Measurements from ENCODE around the gene AIM2.

Gene AIM2

DNA sequence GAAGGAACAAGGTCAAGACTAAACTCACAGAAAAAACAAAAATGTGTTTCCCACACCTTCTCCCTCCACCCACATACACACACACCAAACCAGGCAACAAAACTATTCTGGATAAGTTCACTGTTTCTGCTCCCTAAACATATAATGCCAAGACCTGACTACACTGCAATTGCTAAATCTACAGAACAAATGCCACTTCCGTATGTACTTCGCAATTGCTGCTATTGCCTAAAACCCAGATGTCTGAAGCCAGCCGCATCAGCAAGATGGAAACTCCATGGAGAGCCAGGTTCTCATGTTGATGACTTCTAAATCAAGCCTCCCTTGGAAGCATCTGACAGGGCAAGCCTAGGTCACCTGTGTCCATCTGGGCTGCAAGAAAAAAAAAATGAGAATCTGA lies 8.3 kb upstream of the AIM2 start:
- H3K27ac ChIP-seq (ENCODE audit: low read depth, low read length): no peak overlapping the region
- H3K9me2 ChIP-seq (replicated peaks; ENCODE audit: insufficient read depth, low read length): no peaks in the 10 kb centered on the region
- no peaks in the 10 kb centered on the region for H3K27me3 ChIP-seq (ENCODE audit: low read length)
- H3K9me3 ChIP-seq (ENCODE audit: insufficient read depth, low read length): no peaks in the 10 kb centered on the region
- no peaks in the 10 kb centered on the region for H4K20me1 ChIP-seq (ENCODE audit: low read depth, low read length)
- no peak overlapping the region for H3K4me2 ChIP-seq (ENCODE audit: low read depth, low read length, poor library complexity, severe bottlenecking)
- H3F3A ChIP-seq (ENCODE audit: insufficient read depth): no peaks in the 10 kb centered on the region
- no peaks in the 10 kb centered on the region for H3K79me2 ChIP-seq (ENCODE audit: insufficient read depth, low read length)
- H3K9ac ChIP-seq (ENCODE audit: low read length): no peak overlapping the region
- no peak overlapping the region for H3K4me3 ChIP-seq (ENCODE audit: insufficient read depth, low read length, poor library complexity, severe bottlenecking)
- H3K36me3 ChIP-seq (ENCODE audit: low read length): no peaks in the 10 kb centered on the region
- TF ChIP-seq EZH2phosphoT487 (conservative IDR thresholded peaks at IDR 0.05; ENCODE audit: low read length): no peak
- no peak for TF ChIP-seq CTCF (IDR thresholded peaks at IDR 0.05; ENCODE audit: insufficient read depth, low read length, poor library complexity, severe bottlenecking)
- H2AFZ ChIP-seq (ENCODE audit: low read depth, low read length, severe bottlenecking): no peak overlapping the region

DNA sequence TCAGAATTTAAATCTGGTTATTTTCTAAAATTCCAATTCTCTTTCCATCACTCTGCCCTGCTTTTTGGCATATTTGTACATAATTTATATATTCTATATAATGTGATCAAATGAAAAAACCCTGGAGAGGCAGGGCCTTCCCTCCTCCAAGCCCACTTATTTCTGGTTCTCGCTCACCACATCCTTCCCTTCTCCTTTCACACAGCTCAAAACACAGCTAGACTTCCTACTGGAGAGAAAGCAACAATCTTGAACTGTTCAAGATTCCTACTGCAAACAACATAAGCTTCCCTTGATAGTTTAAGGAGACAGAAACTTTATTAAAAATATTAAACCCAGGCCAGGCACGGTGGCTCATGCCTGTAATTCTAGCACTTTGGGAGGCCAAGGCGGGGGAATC lies 7.6 kb upstream of the AIM2 start:
- H3K9ac ChIP-seq (ENCODE audit: low read length): no peak overlapping the region
- no peak overlapping the region for H3K4me2 ChIP-seq (ENCODE audit: low read depth, low read length, poor library complexity, severe bottlenecking)
- no peaks in the 10 kb centered on the region for H3K9me3 ChIP-seq (ENCODE audit: insufficient read depth, low read length)
- H2AFZ ChIP-seq (ENCODE audit: low read depth, low read length, severe bottlenecking): no peak overlapping the region
- H3K27ac ChIP-seq (ENCODE audit: low read depth, low read length): no peak overlapping the region
- no peaks in the 10 kb centered on the region for H3K9me2 ChIP-seq (replicated peaks; ENCODE audit: insufficient read depth, low read length)
- no peaks in the 10 kb centered on the region for H3K27me3 ChIP-seq (ENCODE audit: low read length)
- no peaks in the 10 kb centered on the region for H3K79me2 ChIP-seq (ENCODE audit: insufficient read depth, low read length)
- no peak for TF ChIP-seq EZH2phosphoT487 (conservative IDR thresholded peaks at IDR 0.05; ENCODE audit: low read length)
- H3K4me3 ChIP-seq (ENCODE audit: insufficient read depth, low read length, poor library complexity, severe bottlenecking): no peak overlapping the region
- H3K36me3 ChIP-seq (ENCODE audit: low read length): no peaks in the 10 kb centered on the region
- no peaks in the 10 kb centered on the region for H3F3A ChIP-seq (ENCODE audit: insufficient read depth)
- no peaks in the 10 kb centered on the region for H4K20me1 ChIP-seq (ENCODE audit: low read depth, low read length)

DNA sequence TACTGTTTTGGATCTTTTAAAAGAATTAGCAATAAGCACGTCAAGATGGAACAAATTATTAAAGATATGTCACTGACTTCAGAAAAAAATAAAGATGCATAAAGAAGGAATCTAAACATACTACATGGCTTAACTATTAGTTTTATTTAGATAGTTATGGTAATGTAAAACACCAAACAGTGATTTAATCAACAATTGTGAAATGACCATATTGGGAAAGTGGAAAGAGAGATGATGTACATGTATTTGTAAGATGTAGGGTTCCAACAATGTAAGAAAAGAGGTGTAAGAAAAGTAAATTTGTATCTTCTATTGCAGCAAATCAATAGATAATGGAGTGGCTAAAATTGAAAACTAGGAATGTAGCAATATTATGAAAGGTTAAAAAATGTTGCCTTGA lies 6.4 kb upstream of the AIM2 start:
- peaks cover 3% of the 10 kb centered on the region; the same call in 1 of the 2 replicates for H3F3A ChIP-seq (ENCODE audit: insufficient read depth)
- no peak overlapping the region for H3K9ac ChIP-seq (ENCODE audit: low read length)
- TF ChIP-seq CTCF (IDR thresholded peaks at IDR 0.05; ENCODE audit: insufficient read depth, low read length, poor library complexity, severe bottlenecking): no peak
- no peak for TF ChIP-seq EZH2phosphoT487 (conservative IDR thresholded peaks at IDR 0.05; ENCODE audit: low read length)
- no peak overlapping the region for H3K4me2 ChIP-seq (ENCODE audit: low read depth, low read length, poor library complexity, severe bottlenecking)
- H3K36me3 ChIP-seq (ENCODE audit: low read length): no peaks in the 10 kb centered on the region
- H2AFZ ChIP-seq (ENCODE audit: low read depth, low read length, severe bottlenecking): no peak overlapping the region
- no peaks in the 10 kb centered on the region for H4K20me1 ChIP-seq (ENCODE audit: low read depth, low read length)
- no peaks in the 10 kb centered on the region for H3K9me3 ChIP-seq (ENCODE audit: insufficient read depth, low read length)
- H3K9me2 ChIP-seq (replicated peaks; ENCODE audit: insufficient read depth, low read length): no peaks in the 10 kb centered on the region
- no peaks in the 10 kb centered on the region for H3K27me3 ChIP-seq (ENCODE audit: low read length)
- no peaks in the 10 kb centered on the region for H3K79me2 ChIP-seq (ENCODE audit: insufficient read depth, low read length)
- no peak overlapping the region for H3K27ac ChIP-seq (ENCODE audit: low read depth, low read length)
- no peak overlapping the region for H3K4me3 ChIP-seq (ENCODE audit: insufficient read depth, low read length, poor library complexity, severe bottlenecking)

- Histone ChIP-seq H2AFZ (ENCODE audit: low read depth, low read length, severe bottlenecking) (no peak overlapping the region), H3K4me3 (ENCODE audit: insufficient read depth, low read length, poor library complexity, severe bottlenecking) (no peak overlapping the region), H3K79me2 (ENCODE audit: insufficient read depth, low read length) (peaks cover under 1% of the 10 kb centered on the region; the same call in 1 of the 2 replicates), H3K27ac (ENCODE audit: low read depth, low read length) (no peak overlapping the region), H3K4me2 (ENCODE audit: low read depth, low read length, poor library complexity, severe bottlenecking) (no peak overlapping the region), H3K36me3 (ENCODE audit: low read length) (no peaks in the 10 kb centered on the region), H4K20me1 (ENCODE audit: low read depth, low read length) (no peaks in the 10 kb centered on the region), H3K9me2 (replicated peaks; ENCODE audit: insufficient read depth, low read length) (no peaks in the 10 kb centered on the region), H3K9ac (ENCODE audit: low read length) (no peak overlapping the region), H3K9me3 (ENCODE audit: insufficient read depth, low read length) (no peaks in the 10 kb centered on the region), H3F3A (ENCODE audit: insufficient read depth) (peaks cover 16% of the 10 kb centered on the region), H3K27me3 (ENCODE audit: low read length) (no peaks in the 10 kb centered on the region)
- TF ChIP-seq EZH2phosphoT487 (conservative IDR thresholded peaks at IDR 0.05; ENCODE audit: low read length) (no peak), CTCF (IDR thresholded peaks at IDR 0.05; ENCODE audit: insufficient read depth, low read length, poor library complexity, severe bottlenecking) (no peak)
Measured at GRCh38 chr1:159081626-159082025, 5.1 kb upstream of the AIM2 start.
